Adrenal gland (tissue), 5 donors: ENCODE measurements around the gene LDB3.

ENCODE experiments used
- POLR2A ChIP-seq, 2 donors: fragments of 450-650 bp; IDR thresholded peaks; one replicate each; pipeline ENCODE4 v1.6.1; 2017; ENCODE audit warnings: antibody characterized with exemption in 2 of 2, mild to moderate bottlenecking in 2 of 2, moderate library complexity in 1 of 2
- TF ChIP-seq, protein P1 (sequence below), 6 experiments: fragments of 450-650 bp in 4 of 6; fragments of 200-600 bp in 2 of 6; sonication (generic) in 1 of 6; IDR thresholded peaks; 1 replicate in 5 of 6; 2 replicates in 1 of 6; pipeline versions ENCODE4 v1.5.1 to v1.8.0; 2016 to 2021; ENCODE audit warnings: antibody characterized with exemption in 6 of 6, mild to moderate bottlenecking in 2 of 6, moderate library complexity in 1 of 6
- donor health status: DM: no; HTN: no; CAD: no.

DNA sequence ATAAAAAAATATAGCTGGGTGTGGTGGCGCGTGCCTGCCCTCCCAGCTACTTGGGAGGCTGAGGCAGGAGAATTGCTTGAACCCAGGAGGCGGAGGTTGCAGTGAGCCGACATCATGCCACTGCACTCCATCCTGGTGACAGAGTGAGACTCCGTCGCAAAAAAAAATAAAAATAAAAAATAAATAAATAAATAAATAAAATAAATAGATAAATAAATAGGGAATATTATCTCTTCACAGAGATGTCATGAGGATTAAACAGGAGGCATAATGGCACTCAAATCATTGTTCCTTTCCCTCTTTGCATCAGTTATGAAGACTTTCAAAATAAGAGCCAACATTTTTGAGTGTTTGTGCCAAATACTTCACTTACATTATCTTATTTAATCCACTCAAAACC lies 56.1 kb downstream of the LDB3 start:
- TF ChIP-seq, protein P1, sequence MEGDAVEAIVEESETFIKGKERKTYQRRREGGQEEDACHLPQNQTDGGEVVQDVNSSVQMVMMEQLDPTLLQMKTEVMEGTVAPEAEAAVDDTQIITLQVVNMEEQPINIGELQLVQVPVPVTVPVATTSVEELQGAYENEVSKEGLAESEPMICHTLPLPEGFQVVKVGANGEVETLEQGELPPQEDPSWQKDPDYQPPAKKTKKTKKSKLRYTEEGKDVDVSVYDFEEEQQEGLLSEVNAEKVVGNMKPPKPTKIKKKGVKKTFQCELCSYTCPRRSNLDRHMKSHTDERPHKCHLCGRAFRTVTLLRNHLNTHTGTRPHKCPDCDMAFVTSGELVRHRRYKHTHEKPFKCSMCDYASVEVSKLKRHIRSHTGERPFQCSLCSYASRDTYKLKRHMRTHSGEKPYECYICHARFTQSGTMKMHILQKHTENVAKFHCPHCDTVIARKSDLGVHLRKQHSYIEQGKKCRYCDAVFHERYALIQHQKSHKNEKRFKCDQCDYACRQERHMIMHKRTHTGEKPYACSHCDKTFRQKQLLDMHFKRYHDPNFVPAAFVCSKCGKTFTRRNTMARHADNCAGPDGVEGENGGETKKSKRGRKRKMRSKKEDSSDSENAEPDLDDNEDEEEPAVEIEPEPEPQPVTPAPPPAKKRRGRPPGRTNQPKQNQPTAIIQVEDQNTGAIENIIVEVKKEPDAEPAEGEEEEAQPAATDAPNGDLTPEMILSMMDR (IDR thresholded peaks at IDR 0.05) = no peak
- no peak for TF ChIP-seq POLR2A (IDR thresholded peaks at IDR 0.05)
